Stomach (tissue), 9 donors: ENCODE results near the gene EDEM1. TPM values are rescaled to one million over a fixed set of nuclear protein-coding genes. Genes with fewer than 3 reads are reported as not detected.

Experiments
- DNase-seq, 2 donors: peaks; one replicate each; pipeline versions ENCODE4 v3.0.0 to v3.0.0-alpha.2; 2013 to 2019
- H3K27ac ChIP-seq, 5 donors: fragments of 200-600 bp in 4 of 5; sonication (generic) in 4 of 5; one replicate each; pipeline ENCODE4 v1.5.1; 2013 to 2019; ENCODE audit warnings: mild to moderate bottlenecking in 1 of 5, moderate library complexity in 1 of 5
- H3K27me3 ChIP-seq, 3 donors: fragments of 200-600 bp; sonication (generic); one replicate each; pipeline ENCODE4 v1.5.1; 2017 to 2019; ENCODE audit warnings: mixed run types in 1 of 3
- H3K36me3 ChIP-seq, 4 donors: fragments of 200-600 bp; sonication (generic); 1 replicate in 3 of 4; 2 replicates in 1 of 4; pipeline ENCODE4 v1.5.1; 2016 to 2019
- H3K4me1 ChIP-seq, 4 donors: fragments of 200-600 bp; sonication (generic); one replicate each; pipeline ENCODE4 v1.5.1; 2016 to 2019
- H3K4me3 ChIP-seq, 4 donors: fragments of 200-600 bp; sonication (generic) in 3 of 4; one replicate each; pipeline ENCODE4 v1.5.1; 2016 to 2019; ENCODE audit warnings: mild to moderate bottlenecking in 1 of 4
- H3K9me3 ChIP-seq, 4 donors: fragments of 200-600 bp; sonication (generic); one replicate each; pipeline ENCODE4 v1.5.1; 2016 to 2019
- CTCF ChIP-seq, 7 experiments: fragments of 450-650 bp in 4 of 7; fragments of 200-600 bp in 3 of 7; sonication (generic) in 3 of 7; IDR thresholded peaks; one replicate each; pipeline ENCODE4 v1.5.1; 2016 to 2019; ENCODE audit warnings: antibody characterized with exemption in 7 of 7, control low read depth in 2 of 7, mild to moderate bottlenecking in 1 of 7
- EP300 ChIP-seq: sonication (generic); formaldehyde crosslinking; IDR thresholded peaks from one replicate; pipeline ENCODE4 v1.6.1; 2017; ENCODE audit warnings: antibody characterized with exemption
- POLR2A ChIP-seq, 4 donors: fragments of 450-650 bp; IDR thresholded peaks; one replicate each; pipeline ENCODE4 v1.6.1; 2016; ENCODE audit warnings: antibody characterized with exemption in 4 of 4, control low read depth in 2 of 4, mild to moderate bottlenecking in 1 of 4, moderate library complexity in 1 of 4
- POLR2AphosphoS5 ChIP-seq, 3 donors: sonication (generic); formaldehyde crosslinking; IDR thresholded peaks; one replicate each; pipeline ENCODE4 v1.6.1; 2016; ENCODE audit warnings: antibody characterized with exemption in 3 of 3
- WGBS, 5 donors: extraction: QIAGEN DNeasy Blood & Tissue Kit in 3 of 5; methylation state at CpG; one replicate each; pipeline versions ENCODE4 v1.1.5 to v1.1.7; 2013 to 2018; 5-methylcytosine and 5-hydroxymethylcytosine counted together
- intact Hi-C: fragments of 100-400 bp; cut with DNase I; formaldehyde crosslinking; loops from one replicate; pipeline ENCODE4 v1.15.1; 2023; ENCODE audit warnings: low total_unique reads
- polyA plus RNA-seq, 3 donors: library from polyadenylated mRNA; stranded (reverse); fragments of 200-250 nt; gene quantifications; one replicate each; pipeline ENCODE4 v1.2.3, GENCODE V29; 2013
- total RNA-seq, 5 donors: library from RNA; depleted of rRNA; stranded (reverse); fragments of >200 nt; gene quantifications; one replicate each; pipeline versions ENCODE4 v1.1.0 to v1.2.3, GENCODE V29; 2014 to 2016
- donor health status: healthy with polysubstance abuse.
- donor health status: Bipolar disorder and iron deficiency.
- donor health status: healthy.

Gene EDEM1
- total and polyA plus RNA-seq, 8 donors: 5.3 to 160 (median 30.5) TPM

GRCh38 chr3:5227812-5228211 is 40.3 kb downstream of the EDEM1 start:
- DNase-seq: no peak
- Histone ChIP-seq H3K27ac (no peak overlapping the region), H3K9me3 (no peaks in the 10 kb centered on the region), H3K27me3 (peaks cover 0 to 5% (median 0%) of the 10 kb centered on the region in 3 donors), H3K4me1 (no peaks in the 10 kb centered on the region), H3K4me3 (no peak overlapping the region), H3K36me3 (no peaks in the 10 kb centered on the region)
- intact Hi-C loops: no loop called here
- 51 to 74% (median 72%) methylated on average over 6 of the region's 6 CpGs for WGBS, 5 donors
- TF ChIP-seq EP300: no peak
- TF ChIP-seq POLR2AphosphoS5 (IDR thresholded peaks at IDR 0.05): no peak

GRCh38 chr3:5229414-5229813 is 41.9 kb downstream of the EDEM1 start:
- DNase-seq: no peak
- intact Hi-C loops: no loop called here
- Histone ChIP-seq H3K27me3 (peaks cover 0 to 5% (median 0%) of the 10 kb centered on the region in 3 donors), H3K9me3 (no peaks in the 10 kb centered on the region), H3K27ac (no peak overlapping the region), H3K4me3 (no peak overlapping the region), H3K36me3 (no peaks in the 10 kb centered on the region), H3K4me1 (no peaks in the 10 kb centered on the region)
- no peak for TF ChIP-seq EP300
- TF ChIP-seq POLR2A (IDR thresholded peaks at IDR 0.05): no peak
- TF ChIP-seq CTCF (IDR thresholded peaks at IDR 0.05): no peak
- no peak for TF ChIP-seq POLR2AphosphoS5 (IDR thresholded peaks at IDR 0.05)
- 64 to 72% (median 68%) methylated on average over 2 of the region's 2 CpGs for WGBS, 5 donors

GRCh38 chr3:5231074-5231473 is 43.6 kb downstream of the EDEM1 start:
- Histone ChIP-seq H3K27me3 (peaks cover 0 to 5% (median 0%) of the 10 kb centered on the region in 3 donors), H3K27ac (no peak overlapping the region), H3K36me3 (no peaks in the 10 kb centered on the region), H3K4me1 (no peaks in the 10 kb centered on the region), H3K4me3 (no peak overlapping the region), H3K9me3 (no peaks in the 10 kb centered on the region)
- DNase-seq: no peak
- intact Hi-C loops: no loop called here
- no peak for TF ChIP-seq POLR2A (IDR thresholded peaks at IDR 0.05)
- TF ChIP-seq POLR2AphosphoS5 (IDR thresholded peaks at IDR 0.05): no peak
- no peak for TF ChIP-seq EP300
- 53 to 70% (median 59%) methylated on average over 6 of the region's 6 CpGs for WGBS, 5 donors

GRCh38 chr3:5231487-5231886 is 44.0 kb downstream of the EDEM1 start:
- no peak overlapping the region for H3K27ac ChIP-seq
- TF ChIP-seq CTCF (IDR thresholded peaks at IDR 0.05) (no peak), POLR2A (IDR thresholded peaks at IDR 0.05) (no peak), EP300 (no peak), POLR2AphosphoS5 (IDR thresholded peaks at IDR 0.05) (no peak)
- no peak for DNase-seq
- no peaks in the 10 kb centered on the region for H3K36me3 ChIP-seq
- no peaks in the 10 kb centered on the region for H3K9me3 ChIP-seq
- no peak overlapping the region for H3K4me3 ChIP-seq
- intact Hi-C loops: no loop called here
- peaks cover 0 to 5% (median 0%) of the 10 kb centered on the region in 3 donors for H3K27me3 ChIP-seq
- WGBS, 5 donors: 16 to 50% (median 19%) methylated on average over 2 of the region's 2 CpGs
- no peaks in the 10 kb centered on the region for H3K4me1 ChIP-seq

GRCh38 chr3:5232570-5232969 is 45.1 kb downstream of the EDEM1 start:
- whole genome bisulfite sequencing, 5 donors: 56 to 69% (median 65%) methylated on average over 6 of the region's 6 CpGs
- intact Hi-C loops: no loop called here

More at GRCh38 chr3:5232570-5232969, 45.1 kb downstream of the EDEM1 start:
- H3K4me1 ChIP-seq: no peaks in the 10 kb centered on the region
- no peaks in the 10 kb centered on the region for H3K36me3 ChIP-seq
- H3K4me3 ChIP-seq: no peak overlapping the region
- no peak for DNase-seq
- TF ChIP-seq POLR2AphosphoS5 (IDR thresholded peaks at IDR 0.05) (no peak), POLR2A (IDR thresholded peaks at IDR 0.05) (no peak), EP300 (no peak), CTCF (IDR thresholded peaks at IDR 0.05) (no peak)
- H3K9me3 ChIP-seq: no peaks in the 10 kb centered on the region
- H3K27ac ChIP-seq: no peak overlapping the region
- peaks cover 0 to 5% (median 0%) of the 10 kb centered on the region in 3 donors for H3K27me3 ChIP-seq
